Measurements from ENCODE around the gene KRR1. TPM values are rescaled to one million over a fixed set of nuclear protein-coding genes. Genes with fewer than 3 reads are reported as not detected.

The KRR1 gene
- total and polyA plus RNA-seq, 2 of the 13 experiments (the other 11 are each of a cell fraction or from before 2014, with no cell fraction given), result 19.3 to 103 TPM

- H3K27ac ChIP-seq (ENCODE audit: extremely low read length, insufficient read depth, low read length), result no peak overlapping the region
- no peaks in the 10 kb centered on the region for H3K27me3 ChIP-seq (ENCODE audit: control insufficient read depth in 1 of 2, insufficient read depth in 2 of 2, low read length in 2 of 2)
- H3K9me3 ChIP-seq (ENCODE audit: low read length), result peaks cover 16% of the 10 kb centered on the region
- FAIRE-seq, result no peak
- no peaks in the 10 kb centered on the region for H3K4me1 ChIP-seq (ENCODE audit: insufficient read depth, low read length)
- intact Hi-C loops (cut with micrococcal nuclease; ENCODE audit: unreplicated experiment), result no loop called here
- no peak for ATAC-seq
- no peak for TF ChIP-seq CREM (IDR thresholded peaks at IDR 0.05)
- TF ChIP-seq CREM (CRISPR knock-in tag; IDR thresholded peaks at IDR 0.05), result no peak
- TF ChIP-seq BORCS8-MEF2B (CRISPR knock-in tag; IDR thresholded peaks at IDR 0.05), result no peak
- no peak for TF ChIP-seq ZZZ3 (CRISPR knock-in tag; IDR thresholded peaks at IDR 0.05; ENCODE audit: borderline replicate concordance)
- no peak for TF ChIP-seq ZNF891 (CRISPR knock-in tag; IDR thresholded peaks at IDR 0.05)
- no peak for TF ChIP-seq ZNF451 (CRISPR knock-in tag; IDR thresholded peaks at IDR 0.05)
- no peak for TF ChIP-seq ZNF816 (CRISPR knock-in tag; IDR thresholded peaks at IDR 0.05; ENCODE audit: borderline replicate concordance)
- TF ChIP-seq RAD21 (CRISPR knock-in tag; IDR thresholded peaks at IDR 0.05), result no peak
- TF ChIP-seq ZNF33A (CRISPR knock-in tag; IDR thresholded peaks at IDR 0.05; ENCODE audit: borderline replicate concordance), result no peak
- TF ChIP-seq ZNF501 (CRISPR knock-in tag; IDR thresholded peaks at IDR 0.05), result no peak
- TF ChIP-seq ZBTB37 (CRISPR knock-in tag; IDR thresholded peaks at IDR 0.05), result no peak
- TF ChIP-seq, protein P1, sequence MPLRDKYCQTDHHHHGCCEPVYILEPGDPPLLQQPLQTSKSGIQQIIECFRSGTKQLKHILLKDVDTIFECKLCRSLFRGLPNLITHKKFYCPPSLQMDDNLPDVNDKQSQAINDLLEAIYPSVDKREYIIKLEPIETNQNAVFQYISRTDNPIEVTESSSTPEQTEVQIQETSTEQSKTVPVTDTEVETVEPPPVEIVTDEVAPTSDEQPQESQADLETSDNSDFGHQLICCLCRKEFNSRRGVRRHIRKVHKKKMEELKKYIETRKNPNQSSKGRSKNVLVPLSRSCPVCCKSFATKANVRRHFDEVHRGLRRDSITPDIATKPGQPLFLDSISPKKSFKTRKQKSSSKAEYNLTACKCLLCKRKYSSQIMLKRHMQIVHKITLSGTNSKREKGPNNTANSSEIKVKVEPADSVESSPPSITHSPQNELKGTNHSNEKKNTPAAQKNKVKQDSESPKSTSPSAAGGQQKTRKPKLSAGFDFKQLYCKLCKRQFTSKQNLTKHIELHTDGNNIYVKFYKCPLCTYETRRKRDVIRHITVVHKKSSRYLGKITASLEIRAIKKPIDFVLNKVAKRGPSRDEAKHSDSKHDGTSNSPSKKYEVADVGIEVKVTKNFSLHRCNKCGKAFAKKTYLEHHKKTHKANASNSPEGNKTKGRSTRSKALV (CRISPR knock-in tag; IDR thresholded peaks at IDR 0.05), result no peak
- no peak for TF ChIP-seq ZNF564 (CRISPR knock-in tag; IDR thresholded peaks at IDR 0.05)
- no peak for TF ChIP-seq ZNF605 (CRISPR knock-in tag; IDR thresholded peaks at IDR 0.05)
- TF ChIP-seq SALL2 (CRISPR knock-in tag; IDR thresholded peaks at IDR 0.05), result no peak
- TF ChIP-seq ATRX (CRISPR knock-in tag; IDR thresholded peaks at IDR 0.05; ENCODE audit: borderline replicate concordance), result no peak
- TF ChIP-seq SALL1 (CRISPR knock-in tag; IDR thresholded peaks at IDR 0.05), result no peak
- TF ChIP-seq, protein P2, sequence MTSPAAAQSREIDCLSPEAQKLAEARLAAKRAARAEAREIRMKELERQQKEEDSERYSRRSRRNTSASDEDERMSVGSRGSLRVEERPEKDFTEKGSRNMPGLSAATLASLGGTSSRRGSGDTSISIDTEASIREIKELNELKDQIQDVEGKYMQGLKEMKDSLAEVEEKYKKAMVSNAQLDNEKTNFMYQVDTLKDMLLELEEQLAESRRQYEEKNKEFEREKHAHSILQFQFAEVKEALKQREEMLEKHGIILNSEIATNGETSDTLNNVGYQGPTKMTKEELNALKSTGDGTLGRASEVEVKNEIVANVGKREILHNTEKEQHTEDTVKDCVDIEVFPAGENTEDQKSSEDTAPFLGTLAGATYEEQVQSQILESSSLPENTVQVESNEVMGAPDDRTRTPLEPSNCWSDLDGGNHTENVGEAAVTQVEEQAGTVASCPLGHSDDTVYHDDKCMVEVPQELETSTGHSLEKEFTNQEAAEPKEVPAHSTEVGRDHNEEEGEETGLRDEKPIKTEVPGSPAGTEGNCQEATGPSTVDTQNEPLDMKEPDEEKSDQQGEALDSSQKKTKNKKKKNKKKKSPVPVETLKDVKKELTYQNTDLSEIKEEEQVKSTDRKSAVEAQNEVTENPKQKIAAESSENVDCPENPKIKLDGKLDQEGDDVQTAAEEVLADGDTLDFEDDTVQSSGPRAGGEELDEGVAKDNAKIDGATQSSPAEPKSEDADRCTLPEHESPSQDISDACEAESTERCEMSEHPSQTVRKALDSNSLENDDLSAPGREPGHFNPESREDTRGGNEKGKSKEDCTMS (CRISPR knock-in tag; conservative IDR thresholded peaks at IDR 0.05), result no peak
- H3K4me2 ChIP-seq (ENCODE audit: low read depth, low read length), result no peak overlapping the region
- in situ Hi-C loops (cut with HindIII; ENCODE audit: extremely low pct_ligation_motif_present, low pct_unique_long_range_greater_than_20kb), result no loop called here
- ChIA-PET POLR2A (no interaction called here), CTCF (ENCODE audit: low intra/inter-chr PET ratio, low total read pairs) (no interaction called here)
- no peaks in the 10 kb centered on the region for H4K20me1 ChIP-seq (ENCODE audit: insufficient read depth, low read length)
- H2AFZ ChIP-seq (ENCODE audit: low read length), result no peak overlapping the region
- no peak for DNase-seq (ENCODE audit: low spot score)
- H3K4me3 ChIP-seq (replicated peaks in 1 of 3; ENCODE audit: insufficient read depth in 1 of 3, low read depth in 2 of 3, low read length in 3 of 3), result no peak overlapping the region
- BruUV-seq (replicated peaks), result no TSS peak
- H3K9ac ChIP-seq (ENCODE audit: insufficient read depth, low read depth, low read length), result no peak overlapping the region
- H3K36me3 ChIP-seq (replicated peaks in 1 of 2; ENCODE audit: control insufficient read depth in 1 of 2, insufficient read depth in 2 of 2, low read length in 2 of 2), result no peaks in the 10 kb centered on the region
- H3K79me2 ChIP-seq (ENCODE audit: insufficient read depth, low read length), result no peaks in the 10 kb centered on the region
These were observed 51.2 kb downstream of the KRR1 start for GRCh38 chr12:75460204-75460603.
